SU-DHL-6 (cell line): ENCODE data around the gene THSD7B.
"Not testable (repeated sequence)": the region's sequence is repeated elsewhere in the genome, so short reads cannot be mapped to it uniquely, and the experiment has no call there.

Experiments used
- H2AFZ ChIP-seq: fragments of 200-600 bp; sonication (generic); 2 replicates; pipeline ENCODE4 v1.6.1; 2014; ENCODE audit warnings: low read depth, mild to moderate bottlenecking, moderate library complexity, mixed read lengths, antibody characterized with exemption, low read length; ENCODE audit not compliant: severe bottlenecking
- H3F3A ChIP-seq: fragments of 200-600 bp; shearing (Covaris generic); 2 replicates; pipeline ENCODE4 v1.6.0; 2016; ENCODE audit warnings: antibody characterized with exemption, mild to moderate bottlenecking; ENCODE audit not compliant: insufficient read depth
- H3K27ac ChIP-seq: fragments of 200-600 bp; sonication (generic); 2 replicates; pipeline ENCODE4 v1.5.1; 2016; ENCODE audit warnings: low read depth, mild to moderate bottlenecking, low read length, moderate library complexity, mixed read lengths
- H3K27me3 ChIP-seq: fragments of 200-600 bp; sonication (generic), shearing (Covaris generic); 2 replicates; pipeline ENCODE4 v1.6.0; 2014; ENCODE audit warnings: mild to moderate bottlenecking, low read length
- H3K36me3 ChIP-seq: fragments of 200-600 bp; sonication (generic); 2 replicates; pipeline ENCODE4 v1.6.1; 2014; ENCODE audit warnings: mild to moderate bottlenecking, low read length, mixed read lengths
- H3K4me2 ChIP-seq: fragments of 300-600, 200-600 bp; shearing (Covaris generic), sonication (generic); 2 replicates; pipeline ENCODE4 v1.6.0; 2014; ENCODE audit warnings: low read length, low read depth, mild to moderate bottlenecking; ENCODE audit not compliant: poor library complexity, severe bottlenecking
- H3K4me3 ChIP-seq: fragments of 200-600 bp; sonication (generic); 2 replicates; pipeline ENCODE4 v1.5.1; 2014; ENCODE audit warnings: antibody characterized with exemption, low read length, mild to moderate bottlenecking, mixed read lengths; ENCODE audit not compliant: insufficient read depth, poor library complexity, severe bottlenecking
- H3K79me2 ChIP-seq: fragments of 200-600 bp; sonication (generic); 2 replicates; pipeline ENCODE4 v1.6.1; 2014; ENCODE audit warnings: mild to moderate bottlenecking, low read length, moderate library complexity; ENCODE audit not compliant: insufficient read depth
- H3K9ac ChIP-seq: fragments of 200-600 bp; sonication (generic); 2 replicates; pipeline ENCODE4 v1.7.0; 2014; ENCODE audit warnings: mild to moderate bottlenecking, low read length
- H3K9me2 ChIP-seq: fragments of 200-600 bp; sonication (generic); replicated peaks from 2 replicates; pipeline ENCODE4 v1.6.1; 2014; ENCODE audit warnings: low read length; ENCODE audit not compliant: insufficient read depth
- H3K9me3 ChIP-seq: fragments of 200-600 bp; sonication (generic); 2 replicates; pipeline ENCODE4 v1.6.1; 2014; ENCODE audit warnings: low read length, mixed read lengths; ENCODE audit not compliant: insufficient read depth
- H4K20me1 ChIP-seq: fragments of 200-600 bp; sonication (generic); 2 replicates; pipeline ENCODE4 v1.6.1; 2014; ENCODE audit warnings: low read depth, mild to moderate bottlenecking, antibody characterized with exemption, low read length, moderate library complexity, mixed read lengths
- CTCF ChIP-seq: fragments of 200-600 bp; sonication (generic); IDR thresholded peaks from one replicate; pipeline ENCODE4 v1.5.1; 2017; ENCODE audit warnings: antibody characterized with exemption, mild to moderate bottlenecking, low read length, moderate library complexity; ENCODE audit not compliant: insufficient read depth, poor library complexity, severe bottlenecking
- EZH2phosphoT487 ChIP-seq: fragments of 200-600 bp; sonication (generic), shearing (Covaris generic); conservative IDR thresholded peaks from 2 replicates; pipeline ENCODE4 v1.6.1; 2018; ENCODE audit warnings: mild to moderate bottlenecking, antibody characterized with exemption, low read length, moderate library complexity, mixed read lengths

THSD7B gene

GRCh38 chr2:137096693-137097092 lies 331.3 kb downstream of the THSD7B start:
- no peaks in the 10 kb centered on the region for H4K20me1 ChIP-seq
- no peak overlapping the region for H2AFZ ChIP-seq
- H3K79me2 ChIP-seq = no peaks in the 10 kb centered on the region
- H3K27me3 ChIP-seq = no peaks in the 10 kb centered on the region
- TF ChIP-seq CTCF (no peak), EZH2phosphoT487 (no peak)
- no peak overlapping the region for H3K9ac ChIP-seq
- no peaks in the 10 kb centered on the region for H3K9me3 ChIP-seq
- H3K27ac ChIP-seq = no peak overlapping the region
- H3F3A ChIP-seq = no peaks in the 10 kb centered on the region
- no peak overlapping the region for H3K4me3 ChIP-seq
- H3K4me2 ChIP-seq = no peak overlapping the region
- H3K9me2 ChIP-seq = no peaks in the 10 kb centered on the region
- no peaks in the 10 kb centered on the region for H3K36me3 ChIP-seq

GRCh38 chr2:137101814-137102213 lies 336.5 kb downstream of the THSD7B start:
- not testable (repeated sequence) for H3F3A ChIP-seq, H3K79me2 ChIP-seq, H3K27ac ChIP-seq

GRCh38 chr2:137107904-137108303 lies 342.6 kb downstream of the THSD7B start:
- Histone ChIP-seq H3K4me3 (no peak overlapping the region), H4K20me1 (no peaks in the 10 kb centered on the region), H3K36me3 (no peaks in the 10 kb centered on the region), H3K9me2 (no peaks in the 10 kb centered on the region), H3F3A (no peaks in the 10 kb centered on the region), H3K4me2 (no peak overlapping the region), H2AFZ (no peak overlapping the region), H3K27me3 (no peaks in the 10 kb centered on the region), H3K27ac (no peak overlapping the region), H3K79me2 (no peaks in the 10 kb centered on the region), H3K9me3 (0 out of 2 replicates have a peak, but pooled peaks cover 4% of the 10 kb centered on the region), H3K9ac (no peak overlapping the region)
- no peak for TF ChIP-seq CTCF
- no peak for TF ChIP-seq EZH2phosphoT487

More at GRCh38 chr2:137101814-137102213, 336.5 kb downstream of the THSD7B start:
- not testable (repeated sequence) for H3K4me3 ChIP-seq, H4K20me1 ChIP-seq, H3K9me3 ChIP-seq, H3K36me3 ChIP-seq, H3K4me2 ChIP-seq, H3K9ac ChIP-seq, H3K27me3 ChIP-seq, H3K9me2 ChIP-seq, H2AFZ ChIP-seq

- no peak overlapping the region for H3K4me3 ChIP-seq
- H3F3A ChIP-seq = no peaks in the 10 kb centered on the region
- no peaks in the 10 kb centered on the region for H3K9me3 ChIP-seq
- H3K36me3 ChIP-seq = no peaks in the 10 kb centered on the region
- no peak overlapping the region for H3K27ac ChIP-seq
- H3K4me2 ChIP-seq = no peak overlapping the region
- no peaks in the 10 kb centered on the region for H4K20me1 ChIP-seq
- no peak for TF ChIP-seq CTCF
- TF ChIP-seq EZH2phosphoT487 = no peak
- H3K27me3 ChIP-seq = no peaks in the 10 kb centered on the region
- no peaks in the 10 kb centered on the region for H3K9me2 ChIP-seq
- H3K9ac ChIP-seq = no peak overlapping the region
- H2AFZ ChIP-seq = no peak overlapping the region
- no peaks in the 10 kb centered on the region for H3K79me2 ChIP-seq
These were observed 346.6 kb downstream of the THSD7B start for GRCh38 chr2:137111896-137112295.
